ENCODE results near the gene SLC5A5. TPM values are rescaled to one million over a fixed set of nuclear protein-coding genes. Genes with fewer than 3 reads are reported as not detected.

Gene SLC5A5
- total RNA-seq, 6 experiments from 2014 or later: not detected

GRCh38 chr19:17866312-17866963 is 5.3 kb upstream of the SLC5A5 start:
- no peak overlapping the region for H3K4me3 Mint-ChIP-seq

DNA sequence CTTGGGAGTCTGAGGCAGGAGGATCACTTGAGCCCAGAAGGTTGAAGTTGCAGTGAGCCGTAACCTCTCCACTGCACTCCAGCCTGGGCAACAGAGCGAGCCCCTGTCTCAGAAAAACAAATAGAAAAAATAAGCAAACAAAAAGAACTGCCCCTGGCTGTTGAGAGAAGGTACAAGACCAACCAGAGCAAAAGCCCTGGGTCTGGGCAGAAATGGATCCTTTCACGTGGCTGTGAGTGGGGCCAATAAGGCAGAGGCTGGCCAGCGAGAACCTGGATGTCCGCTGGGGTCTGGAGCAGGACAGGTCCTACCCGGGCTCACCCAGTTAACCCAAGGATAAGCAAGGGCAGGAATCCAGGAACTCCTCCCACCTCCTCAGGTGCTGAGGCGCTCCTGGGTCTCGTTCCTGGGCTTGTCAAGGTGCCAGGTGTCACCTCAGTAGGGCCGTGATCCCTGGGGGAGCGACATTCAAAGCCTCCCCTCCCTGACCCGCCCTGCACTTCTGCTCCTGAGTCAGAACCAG is 4.7 kb upstream of the SLC5A5 start:
- peaks cover 5% of the 10 kb centered on the region; the same call in 1 of the 2 replicates for H3K36me3 Mint-ChIP-seq (ENCODE audit: low read depth)
- DNase-seq: no peak
- peaks cover 5% of the 10 kb centered on the region; the same call in 1 of the 2 replicates for H3K4me1 Mint-ChIP-seq (ENCODE audit: low read depth)
- H3K4me3 Mint-ChIP-seq: no peak overlapping the region; the same call in 1 of the 2 replicates
- no peaks in the 10 kb centered on the region for H3K9me3 Mint-ChIP-seq
- no peak overlapping the region for H3K27ac Mint-ChIP-seq
- TF ChIP-seq, protein P1, sequence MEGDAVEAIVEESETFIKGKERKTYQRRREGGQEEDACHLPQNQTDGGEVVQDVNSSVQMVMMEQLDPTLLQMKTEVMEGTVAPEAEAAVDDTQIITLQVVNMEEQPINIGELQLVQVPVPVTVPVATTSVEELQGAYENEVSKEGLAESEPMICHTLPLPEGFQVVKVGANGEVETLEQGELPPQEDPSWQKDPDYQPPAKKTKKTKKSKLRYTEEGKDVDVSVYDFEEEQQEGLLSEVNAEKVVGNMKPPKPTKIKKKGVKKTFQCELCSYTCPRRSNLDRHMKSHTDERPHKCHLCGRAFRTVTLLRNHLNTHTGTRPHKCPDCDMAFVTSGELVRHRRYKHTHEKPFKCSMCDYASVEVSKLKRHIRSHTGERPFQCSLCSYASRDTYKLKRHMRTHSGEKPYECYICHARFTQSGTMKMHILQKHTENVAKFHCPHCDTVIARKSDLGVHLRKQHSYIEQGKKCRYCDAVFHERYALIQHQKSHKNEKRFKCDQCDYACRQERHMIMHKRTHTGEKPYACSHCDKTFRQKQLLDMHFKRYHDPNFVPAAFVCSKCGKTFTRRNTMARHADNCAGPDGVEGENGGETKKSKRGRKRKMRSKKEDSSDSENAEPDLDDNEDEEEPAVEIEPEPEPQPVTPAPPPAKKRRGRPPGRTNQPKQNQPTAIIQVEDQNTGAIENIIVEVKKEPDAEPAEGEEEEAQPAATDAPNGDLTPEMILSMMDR (IDR thresholded peaks at IDR 0.05): no peak
- peaks cover 42% of the 10 kb centered on the region for H3K27me3 Mint-ChIP-seq (ENCODE audit: insufficient read depth)

More at GRCh38 chr19:17866312-17866963, 5.3 kb upstream of the SLC5A5 start:
- Mint-ChIP-seq H3K4me1 (ENCODE audit: low read depth) (peaks cover 9% of the 10 kb centered on the region), H3K9me3 (no peaks in the 10 kb centered on the region), H3K27me3 (ENCODE audit: insufficient read depth) (peaks cover 38% of the 10 kb centered on the region), H3K36me3 (ENCODE audit: low read depth) (peaks cover 8% of the 10 kb centered on the region), H3K27ac (no peak overlapping the region)
- no peak for DNase-seq
- TF ChIP-seq, protein P1 (IDR thresholded peaks at IDR 0.05): no peak

GRCh38 chr19:17868669-17869068 is 3.1 kb upstream of the SLC5A5 start:
- Mint-ChIP-seq H3K4me3 (no peak overlapping the region), H3K4me1 (ENCODE audit: low read depth) (peaks cover 5% of the 10 kb centered on the region; the same call in 1 of the 2 replicates), H3K27ac (no peak overlapping the region), H3K36me3 (ENCODE audit: low read depth) (peaks cover 2% of the 10 kb centered on the region; the same call in 1 of the 2 replicates), H3K27me3 (ENCODE audit: insufficient read depth) (peaks cover 44% of the 10 kb centered on the region), H3K9me3 (no peaks in the 10 kb centered on the region)
- TF ChIP-seq, protein P1 (IDR thresholded peaks at IDR 0.05): no peak
- no peak for DNase-seq

DNA sequence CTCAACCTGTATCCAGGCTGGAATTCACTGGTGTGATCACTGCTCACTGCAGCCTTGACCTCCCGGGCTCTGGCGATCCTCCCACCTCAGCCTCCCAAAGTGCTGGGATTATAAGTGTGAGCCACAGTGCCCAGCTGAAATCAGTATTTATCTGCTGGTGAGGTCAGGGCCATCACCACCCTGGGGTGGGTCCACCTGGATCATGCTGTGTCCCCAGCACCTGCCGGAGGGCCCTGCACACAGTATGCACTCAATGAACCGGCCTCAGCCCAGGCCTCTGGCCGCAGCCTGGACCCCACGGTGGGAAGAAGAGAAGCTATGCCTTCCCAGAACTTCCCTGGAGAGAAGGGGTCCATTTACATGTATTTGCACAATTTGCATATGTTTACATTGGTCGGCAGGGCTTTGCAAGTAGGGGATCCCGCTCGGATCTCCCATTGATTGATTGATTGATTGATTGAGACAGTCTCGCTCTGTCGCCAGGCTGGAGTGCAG is 2.6 kb upstream of the SLC5A5 start:
- no peaks in the 10 kb centered on the region for H3K9me3 Mint-ChIP-seq
- H3K27me3 Mint-ChIP-seq (ENCODE audit: insufficient read depth): peaks cover 44% of the 10 kb centered on the region
- H3K36me3 Mint-ChIP-seq (ENCODE audit: low read depth): no peaks in the 10 kb centered on the region; the same call in 1 of the 2 replicates
- TF ChIP-seq, protein P1 (IDR thresholded peaks at IDR 0.05): no peak
- DNase-seq: no peak
- H3K27ac Mint-ChIP-seq: no peak overlapping the region
- H3K4me1 Mint-ChIP-seq (ENCODE audit: low read depth): peaks cover 5% of the 10 kb centered on the region; the same call in 1 of the 2 replicates
- H3K4me3 Mint-ChIP-seq: no peak overlapping the region

GRCh38 chr19:17871032-17871877 is 490 bp upstream of the SLC5A5 start:
- Mint-ChIP-seq H3K9me3 (no peaks in the 10 kb centered on the region), H3K27me3 (ENCODE audit: insufficient read depth) (peaks cover 45% of the 10 kb centered on the region), H3K4me1 (ENCODE audit: low read depth) (no peaks in the 10 kb centered on the region), H3K27ac (no peak overlapping the region), H3K4me3 (no peak overlapping the region), H3K36me3 (ENCODE audit: low read depth) (no peaks in the 10 kb centered on the region)
- no peak for DNase-seq
- TF ChIP-seq, protein P1 (IDR thresholded peaks at IDR 0.05): no peak

Measured in HFFc6 (cell line).